OCI-M1 (cell line): ENCODE results near the gene ARMS2.

Source experiments
- DNase-seq: peaks from one replicate; lab custom pipeline; 2025; lab: John Stamatoyannopoulos, UW

Gene ARMS2

DNA sequence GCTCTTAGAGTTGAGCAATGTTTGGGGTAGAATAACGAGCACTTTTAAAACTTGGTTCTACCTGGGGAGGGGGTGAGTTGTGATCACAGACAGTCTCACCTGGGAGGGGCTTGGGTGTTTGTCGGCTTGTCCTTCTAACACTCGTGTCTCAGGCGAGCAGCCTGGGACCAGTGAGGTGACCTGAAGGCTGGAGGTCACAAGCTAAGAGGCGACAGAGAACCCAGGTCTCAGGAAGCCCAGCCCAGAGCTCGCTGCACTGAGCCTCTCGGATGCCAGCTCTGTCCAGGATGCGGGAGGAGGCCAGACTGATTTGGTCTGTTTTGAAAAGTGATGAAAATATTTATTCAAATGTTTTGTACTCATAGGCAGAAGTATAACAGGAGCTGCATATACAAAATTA is 18.7 kb downstream of the ARMS2 start:
- DNase-seq: no peak

DNA sequence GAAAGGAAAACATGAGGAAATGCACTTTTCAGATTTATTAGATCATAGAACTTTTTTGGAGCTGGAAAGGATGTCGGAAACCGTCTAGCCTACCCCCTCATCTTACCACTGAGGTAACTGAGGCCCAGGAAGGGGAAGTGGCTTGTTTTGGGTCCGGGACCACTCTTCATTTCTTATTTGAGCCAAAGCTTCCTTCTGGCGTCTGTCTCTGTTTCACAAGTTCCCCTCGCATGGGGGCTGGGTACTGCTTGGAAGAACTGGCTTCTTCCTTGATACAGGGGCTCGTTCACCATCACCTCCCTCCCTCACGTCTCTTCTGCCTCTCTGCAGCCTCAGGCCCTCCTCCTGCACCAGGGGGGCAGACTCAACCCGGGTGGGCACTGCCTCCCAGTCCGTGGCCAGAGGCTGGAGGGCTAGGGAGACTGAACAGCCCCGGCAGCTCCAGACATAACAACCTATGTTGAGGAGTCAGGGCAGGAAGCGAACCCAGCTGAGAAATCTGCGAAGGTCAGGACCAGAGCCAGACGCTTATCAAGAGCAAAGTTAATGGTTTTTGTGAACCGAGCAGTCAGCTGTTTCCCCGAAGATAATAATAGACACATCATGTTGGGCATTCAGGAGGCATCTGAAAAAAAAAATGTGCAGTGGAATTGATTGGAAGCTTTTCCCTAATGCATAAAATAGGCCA is 19.8 kb downstream of the ARMS2 start:
- peak; percentile 22 for DNase-seq

DNA sequence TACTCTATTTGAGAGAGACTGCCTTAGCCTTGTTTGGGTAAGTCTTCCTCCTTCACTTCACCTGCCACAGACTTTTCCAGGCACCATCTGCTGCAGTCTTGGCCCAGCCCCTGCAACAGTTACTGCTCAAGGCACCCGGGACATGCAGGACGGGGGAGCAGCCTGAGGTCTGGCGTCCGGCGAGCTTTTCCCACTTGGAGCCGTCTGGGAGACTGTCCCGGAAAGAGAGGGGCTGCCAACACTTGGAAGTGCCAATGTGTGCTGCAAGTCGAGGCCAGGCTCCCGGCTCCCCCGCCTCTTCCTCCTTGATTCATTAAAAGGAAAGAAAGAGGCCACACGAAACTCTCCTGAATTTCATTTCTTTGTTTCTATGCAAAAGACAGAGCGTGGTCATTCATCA is 20.6 kb downstream of the ARMS2 start:
- no peak for DNase-seq

DNA sequence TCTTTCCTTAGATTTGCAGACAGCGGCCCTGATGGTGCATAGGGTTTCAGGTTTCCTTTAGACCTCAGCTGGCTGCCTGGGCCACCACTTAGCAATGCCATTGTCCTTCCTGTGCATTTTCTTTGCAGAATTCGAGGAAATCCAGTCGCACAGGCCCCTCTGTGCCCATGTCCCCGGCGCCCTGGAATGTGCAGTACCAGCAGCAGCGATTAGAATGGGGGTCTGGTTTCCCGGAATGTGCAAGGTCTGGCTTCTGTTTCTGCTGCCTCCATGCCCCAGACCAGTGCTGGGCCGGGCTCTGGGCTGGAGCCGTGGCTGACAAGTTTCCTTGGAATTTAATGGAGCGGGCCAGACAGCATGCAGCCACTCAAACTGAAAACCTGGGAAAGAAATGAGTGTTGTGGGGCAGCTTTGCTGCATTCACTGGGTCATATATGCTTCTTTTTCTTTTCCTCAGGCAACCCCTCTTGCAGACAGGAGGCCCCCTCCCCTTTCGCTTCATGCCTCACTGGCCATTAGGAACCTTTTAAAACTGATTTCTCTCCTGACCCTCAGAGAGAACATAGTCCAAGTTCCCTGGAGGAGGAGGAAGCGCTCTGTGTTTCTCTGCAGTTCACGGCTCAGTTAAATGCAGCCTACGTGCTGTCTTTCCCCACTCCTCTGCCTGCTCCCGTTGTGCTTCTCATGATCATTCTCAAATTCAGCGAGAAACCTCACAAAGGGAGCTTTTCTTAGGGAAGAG is 21.3 kb downstream of the ARMS2 start:
- no peak for DNase-seq

DNA sequence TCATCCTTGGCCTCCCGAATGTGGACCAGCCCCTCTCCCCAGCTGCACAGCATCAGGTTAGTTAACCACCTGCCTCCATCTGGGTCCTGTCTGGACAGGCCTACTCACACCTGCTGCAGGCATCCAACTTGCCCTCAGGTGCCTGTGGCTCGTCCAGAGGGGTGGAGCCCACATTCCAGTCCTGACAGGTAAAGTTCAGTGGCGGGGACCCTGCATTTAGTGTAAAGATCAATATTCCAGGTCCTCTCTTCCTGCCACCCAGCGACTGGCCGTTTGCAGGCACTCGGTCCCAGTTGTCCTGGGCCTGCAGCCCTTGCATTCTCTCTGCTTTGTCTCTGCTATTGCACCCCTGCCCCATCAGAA is 21.9 kb downstream of the ARMS2 start:
- DNase-seq: no peak

DNA sequence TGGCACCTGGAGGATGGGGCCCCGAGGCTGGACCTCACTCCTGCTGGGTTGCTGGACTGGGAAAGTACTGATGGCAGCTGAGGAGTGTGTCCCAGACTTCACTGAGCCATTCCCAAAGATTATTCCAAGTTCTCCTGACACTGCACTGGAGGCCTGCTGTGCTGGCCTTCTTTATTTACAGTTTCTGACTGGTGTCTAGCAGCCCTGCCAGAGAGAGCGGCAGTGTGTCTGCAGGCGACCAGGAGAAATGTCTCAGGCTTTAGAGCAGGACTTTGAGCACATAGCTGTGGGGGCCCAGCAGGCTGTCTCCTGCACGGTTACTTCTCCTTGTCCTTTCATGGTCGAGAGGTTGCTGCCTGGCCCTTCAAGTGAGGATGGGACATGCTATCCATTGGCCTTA is 23.0 kb downstream of the ARMS2 start:
- no peak for DNase-seq

DNA sequence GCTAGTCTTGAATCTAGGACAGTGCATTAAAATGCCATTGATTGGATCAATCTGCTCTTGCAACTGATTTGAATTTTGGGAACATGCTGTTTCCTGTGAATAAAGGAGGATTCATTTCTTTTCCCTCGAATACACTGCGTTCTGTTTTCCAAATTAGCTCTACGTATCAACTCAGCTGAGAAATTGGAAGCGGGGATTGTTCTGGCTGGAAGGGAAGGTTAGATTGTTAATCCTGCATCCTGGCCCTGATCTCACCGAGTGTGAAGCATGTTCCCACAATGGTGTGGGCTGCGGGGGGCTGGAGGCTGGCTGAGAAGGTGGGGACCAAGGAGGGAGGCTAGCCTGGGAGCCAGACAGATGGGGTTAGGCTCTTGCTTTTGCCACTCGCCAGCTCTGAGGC is 24.5 kb downstream of the ARMS2 start:
- no peak for DNase-seq

DNA sequence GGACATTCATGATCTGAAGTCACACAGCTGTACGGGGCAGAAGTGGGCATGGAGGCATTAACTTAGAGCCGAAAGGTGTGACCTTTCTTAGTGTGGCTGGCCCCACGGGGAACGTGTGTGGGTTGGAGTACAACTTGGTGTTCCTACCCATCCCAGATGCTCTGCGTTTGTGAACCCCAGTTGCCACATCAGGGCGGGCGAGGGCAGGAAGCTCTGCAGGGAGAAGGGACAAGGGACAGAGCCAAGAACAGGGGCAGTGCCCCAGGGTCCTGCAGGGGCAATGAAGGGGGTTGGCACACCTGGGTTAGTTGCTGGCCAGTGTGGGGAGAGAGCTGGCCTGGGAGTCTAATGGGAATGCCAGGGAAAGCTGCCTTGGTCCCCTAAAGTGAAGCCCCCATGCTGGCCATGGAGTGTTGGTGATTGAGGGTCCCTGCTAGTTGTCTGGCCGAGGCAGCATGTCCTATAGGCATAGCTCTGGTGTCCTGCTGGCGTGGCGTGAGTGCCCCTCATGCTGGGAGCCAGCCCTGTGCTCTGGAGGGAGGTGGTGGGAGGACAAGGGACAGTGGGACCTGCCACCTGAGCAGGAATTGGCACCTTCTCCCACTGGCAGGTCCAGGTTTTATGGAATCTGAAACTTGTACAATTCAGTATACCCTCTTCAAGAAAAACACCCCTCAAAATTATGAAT is 25.8 kb downstream of the ARMS2 start:
- DNase-seq: no peak

DNA sequence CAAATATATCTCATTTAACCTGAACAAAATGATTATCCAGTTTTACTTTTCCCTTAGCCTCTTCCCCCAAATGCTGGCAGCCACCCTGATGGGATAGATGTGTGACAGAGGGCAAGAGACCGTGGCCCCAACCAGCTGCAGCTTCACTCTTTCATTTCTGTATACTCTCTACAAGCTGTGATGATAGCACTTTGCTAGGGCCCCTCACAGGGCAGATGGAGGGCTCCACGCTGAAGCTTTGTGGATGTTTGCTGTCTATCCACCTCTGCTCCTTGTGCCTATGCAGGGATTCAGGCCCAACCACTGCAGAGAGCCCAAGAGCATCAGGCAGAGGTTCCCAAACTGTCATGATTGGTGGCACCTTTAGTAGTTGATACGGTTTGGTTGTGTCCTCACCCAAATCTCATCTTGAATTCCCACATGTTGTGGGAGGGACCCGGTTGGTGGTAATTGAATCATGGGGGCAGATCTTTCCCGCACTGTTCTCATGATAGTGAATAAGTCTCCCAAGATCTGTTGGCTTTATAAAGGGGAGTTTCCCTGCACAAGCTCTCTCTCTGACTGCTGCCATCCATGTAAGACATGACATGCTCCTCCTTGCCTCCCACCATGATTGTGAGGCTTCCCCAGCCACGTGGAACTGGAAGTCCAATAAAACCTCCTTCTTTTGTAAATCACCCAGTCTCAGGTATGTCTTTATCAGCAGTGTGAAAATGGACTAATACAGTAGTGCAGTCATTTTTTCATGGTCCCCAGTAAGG is 27.0 kb downstream of the ARMS2 start:
- no peak for DNase-seq

DNA sequence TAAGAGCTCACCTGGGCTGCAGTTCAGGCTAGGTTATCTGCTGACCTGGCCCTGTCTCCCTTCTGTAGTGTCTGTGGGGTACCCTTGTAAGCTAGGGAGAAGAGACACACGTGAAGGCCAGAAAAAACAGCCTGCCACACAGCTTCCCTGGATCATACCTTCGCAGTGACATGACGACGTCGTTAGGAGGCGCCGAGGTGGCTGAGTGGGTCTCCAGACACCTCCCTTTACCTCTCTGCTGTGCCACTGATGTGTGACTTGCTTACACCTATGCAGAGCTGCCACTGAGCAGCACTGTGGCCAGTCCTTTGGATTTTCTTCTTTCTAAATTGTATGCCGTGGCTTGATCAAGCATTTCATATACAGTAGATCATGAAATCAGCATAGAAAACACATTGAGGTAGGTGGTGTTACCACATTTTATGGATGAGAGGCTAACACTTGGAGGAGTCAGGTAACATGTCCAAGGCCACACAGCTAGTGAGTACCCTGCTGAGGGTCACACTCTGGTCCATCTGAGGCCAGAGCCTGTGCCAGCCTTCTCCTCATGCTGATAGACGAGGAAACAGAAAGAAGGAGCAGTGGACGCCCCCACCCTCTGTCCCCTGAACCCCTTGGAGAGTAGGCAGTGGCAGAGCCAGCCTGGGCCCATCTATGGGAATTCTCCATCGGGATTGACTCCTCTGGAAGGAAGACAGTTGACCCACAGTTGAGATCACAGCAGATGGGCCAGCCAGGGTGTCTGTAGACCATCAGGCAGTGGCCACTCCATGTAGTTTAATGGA is 30.0 kb downstream of the ARMS2 start:
- DNase-seq: no peak

DNA sequence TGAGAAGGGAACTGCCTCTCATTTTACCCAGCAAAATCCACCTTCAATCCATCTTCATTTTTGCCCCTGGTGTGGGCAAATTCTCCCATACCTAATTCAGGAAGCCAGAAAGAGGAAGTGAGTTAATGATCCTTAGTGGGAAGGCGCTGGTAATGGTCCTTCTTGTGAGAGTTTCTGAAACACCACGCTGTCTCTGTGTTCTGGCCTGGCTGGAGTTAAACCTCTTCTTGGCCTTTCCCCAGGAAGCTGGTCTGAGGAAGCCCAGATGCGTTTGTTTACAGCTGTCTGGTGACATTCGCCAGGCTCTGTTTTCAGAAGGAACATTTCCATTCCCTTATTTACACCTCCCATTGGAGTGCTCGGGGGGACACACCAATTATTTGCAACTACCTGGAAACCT is 31.2 kb downstream of the ARMS2 start:
- DNase-seq: peak; percentile 35

DNA sequence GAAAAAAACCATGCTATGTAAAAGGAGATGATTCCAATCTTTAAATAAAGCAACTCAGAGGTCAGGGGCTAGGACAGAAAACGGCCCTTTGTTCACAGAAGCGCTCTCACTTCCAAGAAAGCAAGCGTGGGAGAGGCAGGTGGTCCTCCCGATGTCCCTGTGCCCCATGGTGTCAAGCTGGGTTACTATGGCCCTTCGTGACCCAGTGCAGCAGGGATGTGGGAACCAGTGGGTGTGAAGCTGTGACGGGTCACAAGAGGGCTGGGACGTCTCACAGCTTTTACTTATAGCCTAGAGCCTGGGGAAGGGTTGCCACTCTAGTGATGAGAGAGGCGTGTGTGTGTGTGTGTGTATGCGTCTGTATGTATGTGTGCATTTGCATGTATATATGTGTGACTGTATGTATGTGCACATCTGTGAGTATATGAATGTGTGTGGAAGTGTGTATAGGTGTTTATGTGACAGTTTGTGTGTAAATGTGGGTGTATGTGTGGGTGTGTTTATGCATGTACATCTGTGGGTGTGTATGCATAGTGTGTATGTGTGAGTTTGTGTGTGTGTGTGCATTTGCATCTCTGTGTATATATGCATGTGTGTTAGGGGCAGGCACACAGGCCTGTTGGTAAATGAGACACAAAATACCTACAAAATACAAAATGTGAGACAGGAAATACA is 32.1 kb downstream of the ARMS2 start:
- no peak for DNase-seq

DNA sequence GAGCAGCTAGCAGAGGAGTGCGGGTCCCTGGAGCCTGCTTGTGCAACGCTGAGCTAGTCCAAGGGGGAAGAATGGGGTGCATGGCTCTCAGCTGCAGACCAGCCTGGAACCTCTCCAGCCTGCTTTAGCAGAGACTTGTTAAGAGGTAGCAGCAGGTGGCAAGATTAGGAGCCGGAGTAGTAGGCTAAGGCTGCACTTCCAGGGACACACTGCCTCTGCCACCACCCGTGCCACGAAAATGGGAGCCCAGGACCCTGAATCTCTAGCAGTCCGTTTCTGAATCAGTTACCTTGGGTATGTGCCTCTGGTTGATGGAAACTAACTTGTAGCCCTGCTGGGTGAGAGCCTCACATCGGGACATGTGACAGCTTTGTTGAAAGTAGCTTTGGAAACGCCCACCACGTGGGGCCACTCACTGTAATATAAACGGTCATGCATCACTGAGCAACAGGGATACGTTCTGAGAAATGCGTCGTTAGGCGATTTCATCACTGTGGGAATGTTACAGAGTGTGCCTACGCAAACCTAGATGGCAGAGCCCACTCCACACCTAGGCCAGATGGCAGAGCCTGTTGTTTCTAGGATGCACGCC is 32.8 kb downstream of the ARMS2 start:
- DNase-seq: no peak

DNA sequence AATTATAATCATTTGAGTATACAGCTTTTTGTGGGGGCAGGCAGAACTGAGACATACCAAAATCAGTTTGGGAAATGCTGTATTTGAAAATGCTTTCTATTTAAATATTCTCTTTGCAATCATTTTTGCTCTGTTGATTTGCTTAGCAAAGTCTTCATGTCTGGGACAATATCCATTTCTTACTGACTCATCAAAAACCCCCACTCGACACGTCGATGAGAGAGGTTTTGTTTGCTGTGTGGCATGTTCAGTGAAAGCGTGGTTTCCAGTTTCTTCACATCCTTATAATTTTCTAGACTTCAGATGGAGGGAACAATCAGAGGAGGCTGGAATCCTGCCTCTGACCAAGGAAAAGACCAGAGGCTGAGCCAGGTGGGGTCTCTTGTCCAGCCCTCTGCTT is 35.8 kb downstream of the ARMS2 start:
- DNase-seq: no peak

DNA sequence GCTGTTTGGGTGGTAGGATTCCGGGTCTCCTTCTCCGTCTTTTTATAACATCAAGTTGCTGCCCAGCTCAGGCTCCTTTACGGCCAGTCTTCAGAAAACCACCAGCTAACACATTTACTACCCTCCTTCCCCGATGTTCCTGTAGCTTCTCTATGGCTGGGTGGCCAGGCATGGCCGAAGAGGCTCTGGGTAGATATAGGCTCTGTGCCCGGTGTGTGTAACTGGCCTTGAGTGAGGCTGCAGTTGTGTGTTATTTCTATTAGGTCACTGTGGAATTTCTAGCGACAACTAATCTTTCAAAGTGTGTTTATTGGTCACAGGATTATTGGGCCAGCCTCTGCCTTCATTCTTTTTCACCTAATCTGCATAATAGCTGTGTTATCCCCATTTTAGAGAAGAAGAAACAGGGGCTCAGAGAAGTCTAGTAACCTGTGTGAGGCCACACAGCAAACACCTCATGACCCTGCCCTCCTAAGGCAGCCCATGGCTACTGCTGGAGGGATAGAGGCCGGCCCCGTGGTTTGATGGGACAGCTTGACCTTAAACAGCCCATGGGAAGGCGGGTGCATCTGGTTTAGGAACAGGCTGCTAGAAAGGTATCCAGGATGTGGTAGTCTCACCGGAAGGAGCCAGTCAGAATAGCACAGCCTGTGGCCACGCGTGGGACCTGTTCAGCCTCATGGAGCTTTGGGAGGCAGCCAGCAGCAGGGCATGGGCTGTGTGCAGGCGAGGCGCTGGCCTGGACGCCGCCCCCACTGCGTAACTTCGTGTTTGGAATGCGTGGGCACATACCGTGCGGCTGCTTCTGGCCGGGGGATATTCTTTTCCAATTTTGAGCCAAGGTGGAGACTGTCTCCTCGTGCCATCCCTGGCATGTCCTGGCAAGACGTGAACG is 36.6 kb downstream of the ARMS2 start:
- no peak for DNase-seq

DNA sequence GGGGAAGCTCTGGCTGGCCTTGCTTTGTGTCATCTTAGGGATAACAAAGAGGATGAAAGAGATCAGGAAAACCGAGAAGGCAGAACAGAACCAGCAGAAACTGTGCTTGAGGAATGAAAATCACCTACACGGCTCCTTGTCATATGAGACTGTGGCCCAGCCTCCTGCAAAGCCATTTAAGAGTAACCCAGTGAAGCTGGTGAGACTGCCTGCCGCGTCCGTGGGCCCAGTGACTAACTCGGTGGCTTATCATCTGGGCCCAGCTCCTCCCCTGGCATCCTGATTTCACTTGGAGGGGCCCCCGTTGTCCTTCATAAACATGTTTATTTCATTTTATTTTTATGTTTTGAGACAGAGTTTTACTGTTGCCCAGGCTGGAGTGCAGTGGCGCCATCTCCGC is 37.6 kb downstream of the ARMS2 start:
- no peak for DNase-seq

DNA sequence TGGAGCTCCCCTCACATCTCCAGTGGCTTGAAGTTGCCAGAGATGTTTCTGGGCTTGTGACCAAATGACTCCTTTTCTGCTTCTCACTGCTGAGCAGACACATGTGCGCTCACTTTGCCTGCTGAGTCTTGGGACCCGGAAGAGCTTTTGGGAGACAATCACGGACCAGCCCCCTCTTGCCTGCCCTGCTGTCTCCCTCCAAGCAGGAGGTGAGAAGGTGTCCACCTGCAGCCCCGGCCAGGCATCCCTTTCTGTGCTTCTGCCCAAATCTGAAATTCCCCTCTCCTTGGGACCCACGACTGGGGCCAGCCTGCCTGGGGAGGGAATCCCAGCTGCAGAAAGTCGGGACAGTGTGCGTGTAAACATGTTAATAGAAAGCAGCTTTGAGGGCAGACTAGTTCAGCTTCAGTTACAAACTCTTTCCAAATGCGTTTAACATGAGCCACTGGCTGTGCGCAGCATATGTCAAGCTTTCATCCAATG is 38.6 kb downstream of the ARMS2 start:
- no peak for DNase-seq

DNA sequence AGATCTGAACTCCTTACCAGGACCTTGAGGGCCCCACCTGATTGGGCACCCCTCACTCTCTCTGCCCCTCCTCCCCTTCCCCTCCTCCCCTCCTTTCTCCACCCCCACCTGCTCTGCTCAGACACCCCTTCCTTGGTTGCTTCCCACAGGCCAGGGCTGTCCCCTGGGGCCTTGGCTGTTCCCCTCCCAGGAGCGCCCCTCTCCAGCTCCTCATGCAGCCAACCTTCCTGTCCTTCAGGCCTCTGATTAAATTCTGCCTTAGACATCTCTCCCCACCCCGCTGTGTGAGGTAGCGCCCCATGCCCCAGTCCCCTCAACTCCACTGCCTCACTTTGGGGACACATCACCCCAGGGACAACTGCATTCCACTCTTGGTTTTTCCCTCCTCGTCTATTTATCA is 39.3 kb downstream of the ARMS2 start:
- no peak for DNase-seq

DNA sequence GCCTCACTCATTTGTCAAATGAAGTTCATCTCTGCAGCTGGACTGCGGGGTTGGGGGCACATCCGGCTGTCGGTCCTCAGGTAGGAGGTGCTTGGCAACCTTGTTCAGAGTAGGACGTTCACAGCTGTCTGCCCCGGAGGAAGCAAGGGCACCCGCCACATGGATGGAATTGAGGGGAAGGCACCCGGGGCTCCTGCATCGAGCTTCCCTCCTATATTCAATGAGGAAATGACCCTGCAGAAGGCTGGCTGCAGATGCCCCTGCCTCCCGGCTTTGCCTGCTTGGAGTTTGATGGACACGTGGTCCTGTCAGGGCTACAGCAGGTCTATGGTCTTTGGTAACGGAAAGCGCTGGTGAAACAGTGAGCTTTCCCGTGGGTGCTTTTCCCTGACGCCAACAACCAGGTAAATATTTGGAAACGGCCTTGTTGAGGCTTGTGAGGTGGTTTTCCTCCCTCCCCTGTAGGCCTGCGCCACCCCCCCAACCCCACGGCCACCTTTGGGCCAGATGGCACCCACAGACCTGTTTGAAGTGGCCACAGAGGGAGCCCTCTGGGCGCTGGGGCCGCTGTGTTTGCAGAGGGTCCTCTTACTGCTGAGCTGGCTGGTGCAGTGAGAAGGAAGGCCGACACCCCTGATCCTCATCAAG is 39.8 kb downstream of the ARMS2 start:
- no peak for DNase-seq
